ENCODE data around the gene GNAI3.

GRCh38 chr1:109625176-109625575 is 76.8 kb downstream of the GNAI3 start:
- TF ChIP-seq POLR2A (IDR thresholded peaks at IDR 0.05): no peak
- no peak for TF ChIP-seq CTCF (IDR thresholded peaks at IDR 0.05)

Measured in thyroid gland (tissue), 4 donors.